Measurements from ENCODE around the gene NAA80. TPM values are rescaled to one million over a fixed set of nuclear protein-coding genes. Genes with fewer than 3 reads are reported as not detected.

The NAA80 gene
- polyA plus RNA-seq, 2 of the 4 experiments (the other 2 are of a cell fraction): 3.1 to 5.3 TPM

DNA sequence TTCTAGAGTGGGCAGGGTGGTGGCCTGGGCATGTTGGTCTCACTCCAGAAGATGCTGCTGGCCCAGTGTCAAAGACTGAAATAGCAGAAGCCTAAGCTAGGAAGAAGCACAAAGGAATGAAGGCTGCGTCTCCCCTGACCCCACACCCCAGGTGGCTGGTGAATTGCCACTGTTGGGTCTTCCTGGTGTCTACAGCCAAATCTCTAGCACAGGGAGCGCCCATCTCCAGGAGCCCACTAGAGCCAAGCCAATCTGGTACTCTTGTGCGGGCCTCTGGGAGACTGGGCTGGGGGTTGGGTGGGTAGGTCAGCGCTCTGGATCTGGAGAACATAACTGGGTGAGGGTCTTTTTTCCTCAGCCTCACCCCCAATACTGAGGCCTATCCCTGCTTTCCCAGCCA lies 27.9 kb upstream of the NAA80 start (continued):
- no peak for TF ChIP-seq HDAC2 (IDR thresholded peaks at IDR 0.05)
- no peak for TF ChIP-seq BHLHE40 (IDR thresholded peaks at IDR 0.05; ENCODE audit: low read depth, low read length)
- TF ChIP-seq PBX3 (IDR thresholded peaks at IDR 0.05): no peak
- TF ChIP-seq FOXS1 (CRISPR knock-in tag; IDR thresholded peaks at IDR 0.05): no peak
- no peak for TF ChIP-seq ZFP36 (IDR thresholded peaks at IDR 0.05; ENCODE audit: borderline replicate concordance, partially characterized antibody)
- TF ChIP-seq MAZ (IDR thresholded peaks at IDR 0.05; ENCODE audit: borderline replicate concordance, low read depth, low read length): no peak

DNA sequence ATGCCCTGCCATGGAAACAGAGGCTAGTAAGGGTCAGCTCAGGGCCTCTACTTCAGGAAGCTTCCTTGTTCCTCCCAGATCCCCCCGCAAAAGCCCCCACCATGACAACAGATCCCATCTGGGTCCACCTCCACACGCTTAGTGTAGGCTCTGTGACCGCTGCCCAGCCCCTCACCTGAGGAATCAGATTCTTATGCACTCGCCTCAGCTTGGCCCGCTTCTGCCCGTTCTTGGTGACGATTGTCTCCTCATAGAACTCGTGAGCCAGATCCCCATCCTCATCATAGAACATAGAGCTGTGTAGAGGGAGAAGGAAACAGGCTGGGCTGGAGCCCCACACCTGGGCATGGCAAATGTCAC lies 27.0 kb upstream of the NAA80 start:
- no peaks in the 10 kb centered on the region for H3K9me3 ChIP-seq
- ChIA-PET CTCF (interaction anchor here (1.2 kb wide), 1 partner anchor 27 kb away, joined by 3 read pairs; the partner anchor contains the start of genes HYAL3 and NAA80), POLR2A (no interaction called here)
- no peak for DNase-seq (ENCODE audit: low read depth in 1 of 2, low spot score in 1 of 2)
- peaks cover 21% of the 10 kb centered on the region for H3K4me1 ChIP-seq
- 95% methylated on average over 8 of the region's 8 CpGs for WGBS (ENCODE audit: missing lambda C conversion rate)
- TF ChIP-seq HOXB5 (CRISPR knock-in tag; IDR thresholded peaks at IDR 0.05) (no peak), NR3C1 (IDR thresholded peaks at IDR 0.05) (no peak), FOSB (CRISPR knock-in tag; IDR thresholded peaks at IDR 0.05) (no peak), ZSCAN20 (CRISPR knock-in tag; IDR thresholded peaks at IDR 0.05) (no peak), NPAS2 (CRISPR knock-in tag; IDR thresholded peaks at IDR 0.05; ENCODE audit: borderline replicate concordance) (no peak), JUN (IDR thresholded peaks at IDR 0.05) (no peak), KDM5A (IDR thresholded peaks at IDR 0.05) (no peak)
- TF ChIP-seq, protein P1, sequence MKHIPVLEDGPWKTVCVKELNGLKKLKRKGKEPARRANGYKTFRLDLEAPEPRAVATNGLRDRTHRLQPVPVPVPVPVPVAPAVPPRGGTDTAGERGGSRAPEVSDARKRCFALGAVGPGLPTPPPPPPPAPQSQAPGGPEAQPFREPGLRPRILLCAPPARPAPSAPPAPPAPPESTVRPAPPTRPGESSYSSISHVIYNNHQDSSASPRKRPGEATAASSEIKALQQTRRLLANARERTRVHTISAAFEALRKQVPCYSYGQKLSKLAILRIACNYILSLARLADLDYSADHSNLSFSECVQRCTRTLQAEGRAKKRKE (CRISPR knock-in tag; IDR thresholded peaks at IDR 0.05; ENCODE audit: low read depth): no peak
- TF ChIP-seq, protein P2, sequence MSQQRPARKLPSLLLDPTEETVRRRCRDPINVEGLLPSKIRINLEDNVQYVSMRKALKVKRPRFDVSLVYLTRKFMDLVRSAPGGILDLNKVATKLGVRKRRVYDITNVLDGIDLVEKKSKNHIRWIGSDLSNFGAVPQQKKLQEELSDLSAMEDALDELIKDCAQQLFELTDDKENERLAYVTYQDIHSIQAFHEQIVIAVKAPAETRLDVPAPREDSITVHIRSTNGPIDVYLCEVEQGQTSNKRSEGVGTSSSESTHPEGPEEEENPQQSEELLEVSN (IDR thresholded peaks at IDR 0.05; ENCODE audit: borderline replicate concordance, low read depth): no peak
- H3K27ac ChIP-seq: no peak overlapping the region
- H3K4me3 ChIP-seq: no peak overlapping the region
- no peak for FAIRE-seq
- H3K4me2 ChIP-seq: no peak overlapping the region
- ATAC-seq: no peak

GRCh38 chr3:50325497-50326181 lies 26.4 kb upstream of the NAA80 start:
- WGBS (ENCODE audit: missing lambda C conversion rate): 80% methylated on average over 11 of the region's 11 CpGs
- no peak for ATAC-seq
- TF ChIP-seq NPAS2 (CRISPR knock-in tag; IDR thresholded peaks at IDR 0.05; ENCODE audit: borderline replicate concordance) (no peak), BCL3 (IDR thresholded peaks at IDR 0.05) (no peak), MAX (IDR thresholded peaks at IDR 0.05) (no peak), KDM5A (IDR thresholded peaks at IDR 0.05) (no peak), RNF2 (IDR thresholded peaks at IDR 0.05; ENCODE audit: borderline replicate concordance, low read depth) (no peak), ESRRA (IDR thresholded peaks at IDR 0.05; ENCODE audit: borderline replicate concordance, low read length) (no peak), HEYL (CRISPR knock-in tag; IDR thresholded peaks at IDR 0.05) (no peak), NR3C1 (IDR thresholded peaks at IDR 0.05) (no peak), CBX2 (IDR thresholded peaks at IDR 0.05; ENCODE audit: borderline replicate concordance, low read depth) (no peak), CHD2 (IDR thresholded peaks at IDR 0.05; ENCODE audit: low read length, partially characterized antibody) (no peak), JUNB (IDR thresholded peaks at IDR 0.05) (no peak), PBX3 (IDR thresholded peaks at IDR 0.05) (no peak), BHLHE40 (IDR thresholded peaks at IDR 0.05; ENCODE audit: low read depth, low read length) (no peak), POLR2AphosphoS2 (conservative IDR thresholded peaks at IDR 0.05; ENCODE audit: low read length) (no peak)
- TF ChIP-seq, protein P1 (CRISPR knock-in tag; IDR thresholded peaks at IDR 0.05; ENCODE audit: low read depth): no peak
- TF ChIP-seq, protein P2 (IDR thresholded peaks at IDR 0.05; ENCODE audit: borderline replicate concordance, low read depth): no peak
- TF ChIP-seq, protein P3, sequence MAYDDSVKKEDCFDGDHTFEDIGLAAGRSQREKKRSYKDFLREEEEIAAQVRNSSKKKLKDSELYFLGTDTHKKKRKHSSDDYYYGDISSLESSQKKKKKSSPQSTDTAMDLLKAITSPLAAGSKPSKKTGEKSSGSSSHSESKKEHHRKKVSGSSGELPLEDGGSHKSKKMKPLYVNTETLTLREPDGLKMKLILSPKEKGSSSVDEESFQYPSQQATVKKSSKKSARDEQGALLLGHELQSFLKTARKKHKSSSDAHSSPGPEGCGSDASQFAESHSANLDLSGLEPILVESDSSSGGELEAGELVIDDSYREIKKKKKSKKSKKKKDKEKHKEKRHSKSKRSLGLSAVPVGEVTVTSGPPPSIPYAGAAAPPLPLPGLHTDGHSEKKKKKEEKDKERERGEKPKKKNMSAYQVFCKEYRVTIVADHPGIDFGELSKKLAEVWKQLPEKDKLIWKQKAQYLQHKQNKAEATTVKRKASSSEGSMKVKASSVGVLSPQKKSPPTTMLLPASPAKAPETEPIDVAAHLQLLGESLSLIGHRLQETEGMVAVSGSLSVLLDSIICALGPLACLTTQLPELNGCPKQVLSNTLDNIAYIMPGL (CRISPR knock-in tag; IDR thresholded peaks at IDR 0.05; ENCODE audit: borderline replicate concordance): no peak

More at GRCh38 chr3:50325497-50326181, 26.4 kb upstream of the NAA80 start:
- Histone ChIP-seq H3K4me1 (peaks cover 21% of the 10 kb centered on the region), H3K27ac (no peak overlapping the region), H3K4me2 (no peak overlapping the region), H3K4me3 (no peak overlapping the region), H3K9me3 (no peaks in the 10 kb centered on the region)
- FAIRE-seq (no peak), DNase-seq (ENCODE audit: low read depth in 1 of 2, low spot score in 1 of 2) (no peak)
- ChIA-PET CTCF (interaction anchor here (1.1 to 5.1 kb wide), 6 partner anchors 9 to 131 kb away, joined by 3 to 56 read pairs (median 8); partner anchors contain the start of genes GNAI2, HYAL3 and NAA80), POLR2A (no interaction called here)

Data from A549 (cell line).